Measurements from ENCODE around the gene GRK3. TPM values are rescaled to one million over a fixed set of nuclear protein-coding genes. Genes with fewer than 3 reads are reported as not detected.
A peak's percentile ranks its signal among the peaks of the same experiment; 100 is the strongest.
"Not testable (repeated sequence)": the region's sequence is repeated elsewhere in the genome, so short reads cannot be mapped to it uniquely, and the experiment has no call there.

Gene GRK3
- total and polyA plus RNA-seq, 10 of the 15 experiments (the other 5 are each of a cell fraction or from before 2014, with no cell fraction given): 3.1 to 35.1 (median 14.7) TPM

GRCh38 chr22:25567251-25567675 is 2.8 kb downstream of the GRK3 start (continued):
- TF ChIP-seq MEF2B (IDR thresholded peaks at IDR 0.05; ENCODE audit: partially characterized antibody, poor library complexity, severe bottlenecking) (peak; percentile 52), EED (IDR thresholded peaks at IDR 0.05; ENCODE audit: low read depth) (no peak), RAD21 (IDR thresholded peaks at IDR 0.05; ENCODE audit: insufficient read depth, low read depth, low read length) (peak; percentile 59), ZBED1 (IDR thresholded peaks at IDR 0.05; ENCODE audit: borderline replicate concordance) (no peak), SMC3 (IDR thresholded peaks at IDR 0.05; ENCODE audit: borderline replicate concordance, low read length) (peak; percentile 45; the same call in 1 of the 2 replicates), RAD51 (IDR thresholded peaks at IDR 0.05) (peak; percentile 77), MTA2 (IDR thresholded peaks at IDR 0.05; ENCODE audit: low read depth) (peak; percentile 90)

- FAIRE-seq; intact Hi-C loops (cut with micrococcal nuclease; ENCODE audit: unreplicated experiment); H3K27me3 ChIP-seq (replicated peaks in 1 of 2; ENCODE audit: control insufficient read depth in 2 of 2, insufficient read depth in 2 of 2, low read length in 1 of 2); DNase-seq (ENCODE audit: low read depth, low spot score); in situ Hi-C loops (cut with MboI); H3K9me3 ChIP-seq (replicated peaks; ENCODE audit: control insufficient read depth, insufficient read depth, low read length); H2AFZ ChIP-seq (ENCODE audit: control insufficient read depth, low read depth, low read length); H4K20me1 ChIP-seq (ENCODE audit: control insufficient read depth, insufficient read depth); ATAC-seq; BruUV-seq (replicated peaks); H3K36me3 ChIP-seq (ENCODE audit: control insufficient read depth in 2 of 2, insufficient read depth in 2 of 2, low read length in 1 of 2): not testable (repeated sequence)
- ChIA-PET SMC1A (ENCODE audit: uncharacterized antibody, unreplicated experiment) (interaction anchor here (0.7 to 12.1 kb wide), 27 partner anchors 8 to 762 kb away, joined by 3 to 170 read pairs (median 6); no protein-coding TSS in a partner anchor), CTCF (interaction anchor here (0.7 to 8.6 kb wide), 23 partner anchors 9 to 211 kb away, joined by 3 to 89 read pairs (median 4); no protein-coding TSS in a partner anchor), POLR2A (interaction anchor here (0.6 to 1.2 kb wide), 4 partner anchors 24 to 727 kb away, joined by 3 to 6 read pairs (median 4); no protein-coding TSS in a partner anchor), RAD21 (ENCODE audit: unreplicated experiment) (interaction anchor here (0.7 to 14.7 kb wide), 21 partner anchors 9 to 205 kb away, joined by 3 to 202 read pairs (median 5); no protein-coding TSS in a partner anchor)
- Histone ChIP-seq H3K9ac (ENCODE audit: control insufficient read depth, insufficient read depth, low read length) (peak overlapping the region; percentile 52), H3K4me3 (peak overlapping the region; percentile 94), H3K4me2 (ENCODE audit: control insufficient read depth, insufficient read depth) (peak overlapping the region; percentile 69), H3K4me1 (ENCODE audit: control insufficient read depth, insufficient read depth, low read length) (peaks cover 22% of the 10 kb centered on the region), H3K27ac (ENCODE audit: control insufficient read depth, insufficient read depth) (peak overlapping the region; percentile 75), H3K79me2 (ENCODE audit: control insufficient read depth, insufficient read depth, low read length) (peaks cover 70% of the 10 kb centered on the region)
- 21% methylated on average over 2 of the region's 2 CpGs for WGBS (ENCODE audit: insufficient coverage, insufficient replicate concordance, low lambda C conversion rate, missing lambda C conversion rate)
Observed at GRCh38 chr22:25568066-25568465, 3.6 kb downstream of the GRK3 start.

All from GM12878 (cell line).